Fibroblast of the aortic adventitia (primary cell): ENCODE data around the gene CAP2. TPM values are rescaled to one million over a fixed set of nuclear protein-coding genes. Genes with fewer than 3 reads are reported as not detected.

Source experiments
- DNase-seq: peaks from one replicate; pipeline ENCODE4 v3.0.0-alpha.2; 2010; ENCODE audit warnings: low read depth
- H3K4me3 ChIP-seq: 2 replicates; pipeline ENCODE4 v1.5.1; 2011; ENCODE audit warnings: low read depth, mild to moderate bottlenecking, control low read depth, low read length, moderate library complexity
- total RNA-seq: library from RNA; depleted of rRNA; stranded (reverse); fragments of >200 nt; gene quantifications from 2 replicates; pipeline ENCODE4 v1.2.3, GENCODE V29; 2012; ENCODE audit warnings: low replicate concordance
- TF ChIP-seq, protein P1 (sequence below): IDR thresholded peaks from 2 replicates; pipeline ENCODE4 v1.5.1; 2011; ENCODE audit warnings: mild to moderate bottlenecking, low read length, control low read depth, inconsistent platforms; ENCODE audit not compliant: insufficient read depth

CAP2 gene
- total RNA-seq, 1 donor: 8.7 TPM

DNA sequence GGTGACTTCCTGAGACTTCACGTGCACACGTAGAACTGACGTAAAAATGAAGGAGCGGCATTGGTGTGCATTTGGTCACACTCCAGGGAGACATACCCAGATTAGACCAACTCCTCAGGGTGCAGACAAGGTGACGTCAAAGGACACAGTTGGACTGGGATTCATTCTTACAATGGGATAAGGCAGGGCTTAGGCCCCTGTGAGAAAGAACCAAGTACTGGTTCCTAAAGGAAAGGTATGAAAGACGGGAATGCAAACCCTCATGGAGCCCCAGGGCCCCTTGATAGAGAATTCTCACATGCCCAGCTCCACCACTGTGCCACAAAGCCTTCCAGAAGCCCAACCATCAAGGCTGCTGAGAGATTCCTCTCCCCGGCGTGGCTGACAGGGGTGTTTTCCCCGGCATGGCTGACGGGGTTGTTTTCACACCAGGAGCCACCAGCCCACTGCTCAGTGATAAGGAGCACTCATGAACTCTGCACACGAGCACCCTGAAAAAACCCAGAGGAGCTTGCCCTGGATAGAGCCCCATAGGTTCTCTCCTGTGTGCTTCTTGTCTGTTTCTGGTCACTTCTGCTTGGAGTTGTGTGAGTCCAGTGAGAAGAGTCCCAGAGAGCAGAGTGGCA is 90.1 kb downstream of the CAP2 start:
- H3K4me3 ChIP-seq: no peak overlapping the region
- DNase-seq: no peak
- TF ChIP-seq, protein P1, sequence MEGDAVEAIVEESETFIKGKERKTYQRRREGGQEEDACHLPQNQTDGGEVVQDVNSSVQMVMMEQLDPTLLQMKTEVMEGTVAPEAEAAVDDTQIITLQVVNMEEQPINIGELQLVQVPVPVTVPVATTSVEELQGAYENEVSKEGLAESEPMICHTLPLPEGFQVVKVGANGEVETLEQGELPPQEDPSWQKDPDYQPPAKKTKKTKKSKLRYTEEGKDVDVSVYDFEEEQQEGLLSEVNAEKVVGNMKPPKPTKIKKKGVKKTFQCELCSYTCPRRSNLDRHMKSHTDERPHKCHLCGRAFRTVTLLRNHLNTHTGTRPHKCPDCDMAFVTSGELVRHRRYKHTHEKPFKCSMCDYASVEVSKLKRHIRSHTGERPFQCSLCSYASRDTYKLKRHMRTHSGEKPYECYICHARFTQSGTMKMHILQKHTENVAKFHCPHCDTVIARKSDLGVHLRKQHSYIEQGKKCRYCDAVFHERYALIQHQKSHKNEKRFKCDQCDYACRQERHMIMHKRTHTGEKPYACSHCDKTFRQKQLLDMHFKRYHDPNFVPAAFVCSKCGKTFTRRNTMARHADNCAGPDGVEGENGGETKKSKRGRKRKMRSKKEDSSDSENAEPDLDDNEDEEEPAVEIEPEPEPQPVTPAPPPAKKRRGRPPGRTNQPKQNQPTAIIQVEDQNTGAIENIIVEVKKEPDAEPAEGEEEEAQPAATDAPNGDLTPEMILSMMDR: no peak

DNA sequence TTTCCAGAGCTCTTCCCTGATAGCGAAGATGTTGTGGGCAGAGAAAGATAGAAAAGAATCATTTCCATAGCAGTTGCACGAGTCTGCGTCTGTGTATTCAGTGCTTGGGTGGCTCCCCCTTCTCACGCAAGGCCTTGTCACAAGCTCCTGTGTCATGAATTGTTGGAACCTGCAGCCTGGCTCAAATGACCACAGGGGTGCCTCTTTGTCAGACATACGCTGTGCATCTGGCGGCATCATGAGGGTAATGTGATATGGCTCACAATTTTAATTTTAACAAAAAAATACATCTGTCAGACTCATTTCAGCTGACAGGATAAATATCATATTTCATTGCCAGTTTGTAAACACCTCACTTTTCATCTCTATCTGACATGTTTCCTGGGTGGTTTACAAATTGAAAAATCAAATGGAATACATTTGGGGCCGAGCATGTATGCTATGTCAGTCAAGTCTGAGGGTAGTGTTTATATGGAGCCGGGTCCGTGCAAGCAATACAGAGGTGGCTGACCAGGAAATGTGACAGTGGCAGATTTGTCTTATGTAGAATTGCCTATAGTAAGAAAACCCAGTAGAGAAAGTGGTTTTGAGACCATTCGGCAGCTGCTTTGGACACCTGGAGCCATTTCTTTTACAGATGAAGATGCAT is 90.9 kb downstream of the CAP2 start:
- H3K4me3 ChIP-seq: no peak overlapping the region
- DNase-seq: no peak
- TF ChIP-seq, protein P1: no peak

DNA sequence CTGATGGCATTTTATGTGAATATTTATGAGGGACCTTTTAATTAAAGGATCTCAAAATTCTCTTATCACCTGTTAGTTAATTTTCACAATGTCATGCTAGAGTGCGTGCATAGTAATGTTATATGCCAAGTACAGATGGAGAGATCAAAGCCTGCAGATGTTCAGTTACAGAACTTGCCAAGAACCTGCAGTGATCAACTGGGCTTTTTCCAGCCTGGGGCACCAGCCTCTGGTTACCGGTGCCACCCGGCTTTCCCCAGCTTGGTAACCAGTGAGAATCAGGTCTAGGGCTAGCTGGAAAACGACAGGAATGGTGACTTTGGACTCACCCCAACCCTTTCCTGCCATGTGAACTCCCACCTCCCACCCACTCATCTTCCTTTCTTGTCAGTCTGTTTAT is 91.8 kb downstream of the CAP2 start:
- DNase-seq: no peak
- no peak overlapping the region for H3K4me3 ChIP-seq
- TF ChIP-seq, protein P1: no peak

DNA sequence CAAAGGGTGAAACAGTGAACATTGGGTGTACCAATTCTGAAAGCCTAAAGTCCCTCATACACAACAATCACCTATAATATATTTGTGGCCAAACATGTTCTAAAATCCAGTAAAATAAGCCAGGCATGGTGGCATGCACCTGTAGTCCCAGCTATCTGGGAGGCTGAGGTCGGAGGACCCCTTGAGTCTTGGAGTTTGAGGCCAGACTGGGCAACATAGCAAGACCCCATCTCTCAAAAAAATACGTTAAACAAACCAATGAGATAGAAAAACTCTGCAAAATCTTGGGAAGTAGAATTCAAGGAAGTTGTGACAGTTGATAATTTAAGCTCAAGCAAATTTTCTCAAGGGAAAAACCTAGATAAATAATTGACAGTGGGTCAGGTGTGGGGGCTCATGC is 92.6 kb downstream of the CAP2 start:
- no peak for DNase-seq
- TF ChIP-seq, protein P1: no peak
- H3K4me3 ChIP-seq: no peak overlapping the region

DNA sequence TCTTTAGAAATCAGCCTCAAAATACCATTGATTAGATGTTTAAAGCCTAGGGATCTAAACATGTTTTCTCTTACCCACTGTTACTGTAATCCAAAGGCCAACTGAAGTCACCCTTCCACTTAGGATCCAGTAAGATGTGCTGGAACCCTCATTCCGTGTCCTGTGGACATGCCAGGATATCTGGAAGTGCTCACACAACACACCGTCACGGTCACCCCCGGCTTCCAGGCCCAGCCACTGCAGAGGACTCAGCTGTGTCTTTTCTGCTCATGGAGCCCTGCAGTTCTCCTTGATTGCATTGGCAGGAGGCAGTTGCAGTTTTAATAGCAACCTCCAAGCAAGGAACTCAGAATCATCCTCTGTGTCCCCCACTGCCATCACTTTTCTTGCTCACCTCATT is 93.3 kb downstream of the CAP2 start:
- no peak overlapping the region for H3K4me3 ChIP-seq
- no peak for DNase-seq
- TF ChIP-seq, protein P1: no peak

DNA sequence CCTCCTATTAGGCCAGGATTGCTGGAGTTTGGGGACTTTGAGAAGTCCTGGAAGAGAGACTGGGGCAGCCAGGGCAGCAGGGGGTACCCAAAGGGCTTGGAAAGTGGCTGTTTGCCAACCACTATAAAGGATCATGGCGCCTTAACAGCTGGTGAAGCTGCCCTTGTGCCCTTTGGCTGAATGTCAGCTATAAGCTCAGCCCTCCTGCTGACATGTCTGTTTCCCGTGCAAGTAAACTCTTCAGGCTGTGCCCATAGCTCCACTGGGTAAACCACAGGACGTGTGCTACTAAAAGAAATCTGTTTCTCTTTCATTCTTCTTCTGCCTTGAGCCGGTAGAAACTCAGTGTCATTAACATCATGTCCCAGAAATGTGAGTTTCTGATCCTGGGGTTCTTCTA is 97.3 kb downstream of the CAP2 start:
- TF ChIP-seq, protein P1: no peak
- no peak overlapping the region for H3K4me3 ChIP-seq
- DNase-seq: no peak
